CD4-positive, alpha-beta T cell treated with Interleukin-21 for 1 hour (primary cell): ENCODE results near the gene ATRIP.
A peak's percentile ranks its signal among the peaks of the same experiment; 100 is the strongest.

ENCODE experiments used
- DNase-seq: peaks from one replicate; pipeline ENCODE4 v3.0.0-alpha.2; 2020

Gene ATRIP

GRCh38 chr3:48425281-48425812 lies 21.2 kb upstream of the ATRIP start:
- no peak for DNase-seq

GRCh38 chr3:48426401-48426909 lies 20.1 kb upstream of the ATRIP start:
- no peak for DNase-seq

- no peak for DNase-seq
Measured at GRCh38 chr3:48426944-48427629, 19.4 kb upstream of the ATRIP start.

GRCh38 chr3:48427630-48427962 lies 18.9 kb upstream of the ATRIP start:
- no peak for DNase-seq

- DNase-seq = no peak
Measured at GRCh38 chr3:48428088-48428571, 18.4 kb upstream of the ATRIP start.

- no peak for DNase-seq
Measured at GRCh38 chr3:48428572-48429316, 17.8 kb upstream of the ATRIP start.

- peak; percentile 72 for DNase-seq
Measured at GRCh38 chr3:48429317-48429959, 17.1 kb upstream of the ATRIP start.

GRCh38 chr3:48429960-48430707 lies 16.4 kb upstream of the ATRIP start, which contains the start of gene PLXNB1:
Gene PLXNB1 (minus strand): TSS chr3:48430086. CDS start chr3:48424611, 5,475 bp downstream.
- DNase-seq = no peak

GRCh38 chr3:48430708-48431101 lies 15.8 kb upstream of the ATRIP start:
- DNase-seq = no peak

- DNase-seq = no peak
Measured at GRCh38 chr3:48431224-48432029, 15.1 kb upstream of the ATRIP start.

GRCh38 chr3:48432411-48433371 lies 13.8 kb upstream of the ATRIP start:
- DNase-seq = no peak

GRCh38 chr3:48433472-48434118 lies 12.9 kb upstream of the ATRIP start:
- DNase-seq = no peak

- peak; percentile 18 for DNase-seq
Measured at GRCh38 chr3:48434591-48435222, 11.8 kb upstream of the ATRIP start.

GRCh38 chr3:48435223-48435595 lies 11.3 kb upstream of the ATRIP start:
- DNase-seq = no peak

- peak; percentile 90 for DNase-seq
Measured at GRCh38 chr3:48435774-48436476, 10.6 kb upstream of the ATRIP start.

- no peak for DNase-seq
Measured at GRCh38 chr3:48436477-48436787, 10.1 kb upstream of the ATRIP start.

GRCh38 chr3:48436855-48437254 lies 9.7 kb upstream of the ATRIP start:
- no peak for DNase-seq

- DNase-seq = no peak
Measured at GRCh38 chr3:48437812-48438211, 8.7 kb upstream of the ATRIP start.
